Esophagus mucosa (tissue), 1 donor: Measurements from ENCODE around the gene PANX3. TPM values are rescaled to one million over a fixed set of nuclear protein-coding genes. Genes with fewer than 3 reads are reported as not detected.
A peak's percentile ranks its signal among the peaks of the same experiment; 100 is the strongest.
"Not testable (repeated sequence)": the region's sequence is repeated elsewhere in the genome, so short reads cannot be mapped to it uniquely, and the experiment has no call there.

Experiments used
- ATAC-seq: fragments of 200-7000 bp; cut with Tn5 transposase; one replicate; pipeline ENCODE4 v1.9.1; 2020
- total RNA-seq: library from RNA; stranded (reverse); gene quantifications from one replicate; pipeline ENCODE4 v1.2.4, GENCODE V29; 2023
- donor health status: DM: yes; HTN: yes; CAD: no.

Gene PANX3
- not detected for total RNA-seq

- ATAC-seq = peak; percentile 25
Observed at GRCh38 chr11:124611064-124611463, at the start of gene PANX3. TSS of gene PANX3 (plus strand) at chr11:124611428. CDS start at chr11:124611557, 129 bp downstream.

- ATAC-seq = no peak
Observed at GRCh38 chr11:124569697-124570096, 41.5 kb upstream of the PANX3 start, which contains the start of gene OR8A1. TSS of gene OR8A1 (plus strand) at chr11:124569997. CDS start at chr11:124570120, 123 bp downstream.

- ATAC-seq = no peak
Observed at GRCh38 chr11:124570160-124570559, 41.1 kb upstream of the PANX3 start.

GRCh38 chr11:124577716-124578427 lies 33.4 kb upstream of the PANX3 start:
- ATAC-seq = no peak

GRCh38 chr11:124578761-124579160 lies 32.5 kb upstream of the PANX3 start:
- no peak for ATAC-seq

- no peak for ATAC-seq
Observed at GRCh38 chr11:124581817-124582216, 29.4 kb upstream of the PANX3 start.

GRCh38 chr11:124582565-124582964 lies 28.7 kb upstream of the PANX3 start:
- ATAC-seq = no peak

GRCh38 chr11:124583781-124584180 lies 27.4 kb upstream of the PANX3 start:
- ATAC-seq = no peak

GRCh38 chr11:124584681-124585372 lies 26.4 kb upstream of the PANX3 start:
- ATAC-seq = no peak

GRCh38 chr11:124586238-124586860 lies 24.9 kb upstream of the PANX3 start:
- no peak for ATAC-seq

GRCh38 chr11:124591430-124591829 lies 19.8 kb upstream of the PANX3 start:
- ATAC-seq = no peak

- ATAC-seq = no peak
Observed at GRCh38 chr11:124592627-124593026, 18.6 kb upstream of the PANX3 start.

- no peak for ATAC-seq
Observed at GRCh38 chr11:124595302-124595701, 15.9 kb upstream of the PANX3 start.

GRCh38 chr11:124597626-124598025 lies 13.6 kb upstream of the PANX3 start:
- no peak for ATAC-seq

- ATAC-seq = no peak
Observed at GRCh38 chr11:124600621-124601320, 10.5 kb upstream of the PANX3 start.

GRCh38 chr11:124602193-124602592 lies 9.0 kb upstream of the PANX3 start:
- no peak for ATAC-seq

GRCh38 chr11:124602723-124603122 lies 8.5 kb upstream of the PANX3 start:
- not testable (repeated sequence) for ATAC-seq

- ATAC-seq = no peak
Observed at GRCh38 chr11:124605719-124606118, 5.5 kb upstream of the PANX3 start.

- no peak for ATAC-seq
Observed at GRCh38 chr11:124608147-124608546, 3.1 kb upstream of the PANX3 start.

GRCh38 chr11:124610295-124610694 lies 933 bp upstream of the PANX3 start:
- ATAC-seq = no peak

GRCh38 chr11:124612045-124612444 lies 817 bp downstream of the PANX3 start:
- no peak for ATAC-seq

GRCh38 chr11:124612567-124613246 lies 1.5 kb downstream of the PANX3 start:
- no peak for ATAC-seq
